HG02642 (cell line): ENCODE measurements around the gene MSI2.

Experiments
- ATAC-seq: cut with Tn5 transposase; IDR thresholded peaks from one replicate; pipeline ENCODE4 v1.9.1; 2021; ENCODE audit warnings: mild to moderate bottlenecking; ENCODE audit not compliant: unreplicated experiment, poor library complexity

The MSI2 gene

DNA sequence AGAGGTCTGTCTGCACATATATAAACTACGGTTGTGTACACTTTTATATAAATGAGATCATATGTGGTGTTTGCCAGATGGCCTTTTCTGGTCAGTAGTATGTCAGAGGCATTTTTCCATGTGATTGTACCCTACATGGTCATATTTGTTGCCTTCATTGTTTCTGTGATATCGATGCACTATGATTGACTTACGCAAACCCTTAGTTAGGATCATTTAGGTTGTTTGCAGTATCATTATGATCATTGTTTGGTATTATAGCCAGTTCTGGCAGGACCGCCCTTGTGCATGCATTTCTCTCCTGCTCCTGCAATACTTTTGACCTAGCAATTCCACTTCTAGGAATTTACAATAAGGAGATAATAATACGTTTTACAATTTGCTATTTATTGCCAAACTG lies 169.1 kb downstream of the MSI2 start:
- ATAC-seq, result no peak

DNA sequence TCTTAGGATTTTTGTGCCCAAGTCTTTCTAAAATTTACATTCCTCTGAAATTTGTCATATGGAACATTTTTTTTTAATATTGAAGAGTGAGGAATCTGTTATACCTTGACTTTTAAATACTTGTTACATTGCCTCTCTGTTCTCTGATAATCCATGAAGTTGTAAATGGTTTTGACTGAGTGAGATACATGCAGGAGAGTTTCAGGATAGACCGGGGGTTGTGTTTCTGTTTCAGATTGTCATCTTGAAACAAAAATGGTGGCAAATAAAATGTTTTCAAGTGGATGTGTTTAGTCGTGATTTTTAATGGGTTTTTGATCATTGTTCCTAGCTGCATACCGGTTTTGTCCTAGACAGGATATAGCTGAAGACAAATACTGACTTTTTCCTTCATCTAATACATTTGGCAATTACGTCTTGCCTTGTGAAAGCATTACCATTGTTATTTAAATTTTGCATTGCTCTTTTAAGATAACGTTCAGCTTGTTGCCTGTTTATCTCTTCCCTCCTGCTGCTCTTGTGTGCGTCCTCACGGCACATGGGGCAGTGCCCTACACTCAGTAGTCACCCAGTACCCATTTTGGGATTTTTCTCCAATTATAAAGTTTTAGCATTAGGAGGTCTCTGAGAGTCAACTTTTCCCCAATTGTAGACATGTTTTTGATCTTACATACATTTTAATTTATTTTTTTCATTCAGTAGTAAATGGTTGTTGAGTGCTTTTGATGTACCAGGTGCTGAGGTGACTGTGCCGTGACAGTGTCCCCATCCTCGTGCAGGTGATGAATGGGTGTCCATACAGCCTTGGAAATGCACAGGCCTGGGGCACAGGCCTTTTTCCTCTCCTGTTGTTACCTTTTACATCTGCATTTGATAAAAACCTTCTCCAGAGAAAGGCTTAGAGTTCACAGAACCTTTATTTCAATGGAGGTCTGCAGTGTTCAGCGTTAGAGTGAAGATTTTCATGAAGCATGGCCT lies 169.9 kb downstream of the MSI2 start:
- no peak for ATAC-seq

DNA sequence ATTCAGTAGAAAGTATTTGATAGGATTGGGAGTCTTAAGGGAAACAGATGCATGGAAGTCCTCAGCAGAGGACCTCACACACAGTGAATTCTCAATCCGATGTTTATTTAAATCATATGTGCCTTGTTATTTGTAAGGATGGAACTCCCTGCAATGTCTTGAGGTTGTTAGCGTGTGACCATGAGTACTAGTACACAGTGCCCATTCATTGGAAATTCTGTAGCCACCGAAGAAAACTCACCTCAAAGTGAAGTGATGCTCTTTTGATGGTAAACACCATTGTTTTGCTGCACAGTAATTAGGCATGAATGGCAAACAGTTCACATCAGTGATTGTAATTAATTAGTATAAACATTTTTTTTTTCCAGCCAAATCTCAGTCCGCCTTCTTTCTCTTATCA lies 173.6 kb downstream of the MSI2 start:
- ATAC-seq, result no peak

DNA sequence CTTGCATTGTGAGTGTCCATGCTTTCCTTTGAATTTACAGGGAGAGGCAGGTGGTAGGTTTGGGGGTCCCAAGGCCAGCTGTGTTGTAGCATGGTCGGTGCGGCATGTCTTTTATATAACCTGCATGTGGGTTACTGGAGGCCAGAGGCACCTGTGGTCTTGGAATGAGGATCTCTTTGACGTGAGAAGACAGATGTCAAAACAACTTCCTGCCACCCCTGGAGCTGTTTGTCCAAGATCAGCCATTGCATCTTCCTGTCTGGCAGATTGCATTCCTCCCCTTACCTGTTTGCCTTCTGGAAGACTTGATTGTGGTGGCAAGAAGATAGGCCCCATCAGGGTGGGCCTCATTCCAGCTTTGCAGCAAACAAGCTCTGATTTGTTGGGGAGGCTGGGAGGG lies 175.1 kb downstream of the MSI2 start:
- ATAC-seq, result no peak

DNA sequence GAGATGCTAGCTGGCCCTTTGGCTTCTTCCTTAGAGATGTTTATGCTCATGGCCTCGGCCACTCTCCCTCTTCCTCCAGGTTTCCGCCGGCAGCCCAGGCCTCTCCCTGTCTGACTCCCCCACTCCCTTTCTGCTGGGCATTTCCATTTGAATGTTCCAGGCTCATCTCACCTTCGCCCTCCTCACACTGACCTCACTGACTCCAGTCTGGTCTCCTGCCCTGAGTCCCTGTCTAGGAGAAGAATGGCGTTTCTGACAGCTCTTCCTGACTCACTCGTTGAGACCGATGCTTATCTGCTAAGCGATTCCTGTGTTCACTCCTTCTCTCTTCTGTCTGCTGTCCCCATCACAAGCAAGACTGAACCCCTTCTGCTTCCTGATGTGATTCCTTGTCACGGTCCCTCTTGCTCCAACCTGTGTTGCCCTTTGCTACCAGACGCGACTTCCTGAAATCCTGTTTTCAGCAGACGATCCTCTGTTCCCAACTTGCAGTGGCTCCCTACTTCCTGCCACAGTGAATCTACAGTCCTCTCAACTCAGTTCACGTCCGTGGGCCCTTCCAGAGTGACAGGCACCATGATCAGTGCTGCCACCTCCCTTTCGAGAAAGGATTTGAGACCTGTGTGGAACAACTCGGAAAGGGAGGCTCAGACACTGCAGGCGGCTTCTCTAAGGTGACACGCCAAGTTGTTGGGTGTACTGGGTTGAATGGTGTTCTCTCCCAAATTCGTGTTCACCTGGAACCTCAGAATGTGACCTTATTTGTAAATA lies 176.4 kb downstream of the MSI2 start:
- no peak for ATAC-seq

DNA sequence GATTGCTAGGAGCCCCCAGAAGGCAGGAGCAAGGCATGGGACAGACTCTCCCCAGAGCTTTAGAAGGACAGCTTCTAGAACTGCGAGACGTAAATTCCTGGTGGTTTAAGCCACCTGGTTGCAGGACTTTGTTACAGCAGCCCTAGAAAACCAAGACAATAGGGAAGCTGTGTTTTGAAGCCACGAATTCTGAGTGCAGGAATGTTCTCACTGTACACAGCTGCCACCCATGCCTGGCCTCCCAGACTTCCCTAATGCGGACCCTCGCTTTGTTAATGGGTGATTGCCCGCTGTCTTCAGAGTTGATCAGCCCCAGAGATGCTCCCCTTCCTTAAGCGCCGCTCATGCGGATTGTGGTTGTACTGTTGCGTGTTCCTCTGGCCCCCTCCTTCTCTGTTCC lies 177.1 kb downstream of the MSI2 start:
- ATAC-seq, result no peak

DNA sequence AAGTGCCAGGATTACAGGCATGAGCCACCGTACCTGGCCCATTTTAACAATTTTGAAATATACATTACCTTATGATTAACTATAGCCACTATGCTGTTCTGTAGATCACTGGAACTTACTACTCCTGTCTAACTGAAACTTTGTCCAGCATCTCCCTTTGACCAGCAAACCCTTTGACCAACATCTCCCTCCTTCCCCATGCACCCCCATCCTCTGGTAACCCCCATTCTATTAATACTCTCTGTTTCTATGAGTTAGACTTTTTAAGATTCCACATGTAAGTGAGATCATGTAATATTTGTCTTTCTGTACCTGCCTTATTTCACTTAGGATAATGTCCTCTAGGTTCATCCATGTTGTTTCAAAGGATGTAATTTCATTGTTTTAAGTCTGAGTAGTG lies 178.0 kb downstream of the MSI2 start:
- no peak for ATAC-seq

DNA sequence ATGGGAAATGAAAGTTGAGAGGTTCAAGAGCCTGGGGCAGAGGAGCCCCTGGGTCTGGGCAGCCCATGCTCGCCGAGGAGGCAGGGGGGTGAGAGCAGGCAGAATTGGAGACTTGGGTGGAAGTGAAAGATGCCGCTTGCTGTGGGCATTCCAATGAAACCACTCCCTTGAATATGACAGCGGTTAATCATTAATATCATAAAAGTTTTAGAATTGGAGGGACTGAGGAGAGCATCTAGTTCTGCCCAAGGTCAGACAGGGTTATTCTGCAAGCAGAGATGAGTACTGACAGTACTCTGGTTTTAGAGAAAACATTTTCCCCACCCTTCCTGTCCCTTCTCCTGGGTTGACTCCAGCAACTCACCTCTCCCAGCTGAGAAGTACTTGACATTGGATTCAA lies 180.2 kb downstream of the MSI2 start:
- ATAC-seq, result no peak

DNA sequence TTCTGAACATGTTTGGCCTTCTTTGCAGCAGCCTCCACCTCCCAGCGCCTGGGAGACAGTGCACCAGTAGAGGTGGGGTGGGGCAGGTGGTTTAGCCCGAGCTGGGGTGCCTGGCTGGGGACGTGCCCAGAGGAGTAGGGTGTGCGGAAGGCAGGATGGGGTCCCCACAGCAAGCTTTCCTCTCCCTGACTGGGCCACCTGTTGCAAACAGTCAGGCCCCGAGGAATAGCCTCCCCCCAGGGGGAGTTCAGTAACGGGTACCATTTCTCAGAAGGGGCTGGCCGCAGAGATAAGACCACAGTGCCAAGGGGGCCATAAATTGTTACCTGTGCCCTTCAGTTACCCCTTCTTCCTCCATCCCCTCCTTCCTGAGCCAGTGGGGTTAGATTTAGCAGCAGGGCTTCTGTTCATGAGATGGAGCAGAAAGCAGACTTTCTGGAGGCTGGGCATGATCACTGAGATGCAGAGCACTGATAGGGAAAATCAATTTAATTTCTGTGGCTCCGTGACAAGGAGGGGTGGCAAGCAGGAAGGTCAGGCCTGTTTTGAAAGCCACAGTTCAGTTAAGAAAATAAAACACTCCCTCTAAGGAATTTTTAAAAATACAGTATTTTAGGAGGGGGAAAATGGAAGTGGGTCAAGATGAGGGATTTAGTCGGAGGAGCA lies 181.9 kb downstream of the MSI2 start:
- no peak for ATAC-seq

DNA sequence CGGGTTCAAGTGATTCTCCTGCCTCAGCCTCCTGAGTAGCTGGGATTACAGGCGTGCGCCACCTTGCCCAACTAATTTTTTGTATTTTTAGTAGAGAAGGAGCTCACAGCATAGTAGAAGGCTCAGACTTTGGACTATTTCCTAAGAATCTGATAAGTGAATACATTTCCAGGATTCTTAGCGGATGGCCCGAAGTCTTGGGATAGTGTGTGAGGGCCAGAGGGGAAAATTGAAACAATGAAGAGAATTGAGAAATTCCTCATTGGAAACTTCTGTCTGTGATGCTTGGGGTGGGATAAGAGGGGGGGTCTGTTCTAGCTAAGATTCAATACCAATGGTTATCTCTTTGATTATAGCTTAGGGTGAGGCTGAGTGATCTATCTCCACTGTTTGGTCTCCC lies 183.3 kb downstream of the MSI2 start:
- ATAC-seq, result no peak

DNA sequence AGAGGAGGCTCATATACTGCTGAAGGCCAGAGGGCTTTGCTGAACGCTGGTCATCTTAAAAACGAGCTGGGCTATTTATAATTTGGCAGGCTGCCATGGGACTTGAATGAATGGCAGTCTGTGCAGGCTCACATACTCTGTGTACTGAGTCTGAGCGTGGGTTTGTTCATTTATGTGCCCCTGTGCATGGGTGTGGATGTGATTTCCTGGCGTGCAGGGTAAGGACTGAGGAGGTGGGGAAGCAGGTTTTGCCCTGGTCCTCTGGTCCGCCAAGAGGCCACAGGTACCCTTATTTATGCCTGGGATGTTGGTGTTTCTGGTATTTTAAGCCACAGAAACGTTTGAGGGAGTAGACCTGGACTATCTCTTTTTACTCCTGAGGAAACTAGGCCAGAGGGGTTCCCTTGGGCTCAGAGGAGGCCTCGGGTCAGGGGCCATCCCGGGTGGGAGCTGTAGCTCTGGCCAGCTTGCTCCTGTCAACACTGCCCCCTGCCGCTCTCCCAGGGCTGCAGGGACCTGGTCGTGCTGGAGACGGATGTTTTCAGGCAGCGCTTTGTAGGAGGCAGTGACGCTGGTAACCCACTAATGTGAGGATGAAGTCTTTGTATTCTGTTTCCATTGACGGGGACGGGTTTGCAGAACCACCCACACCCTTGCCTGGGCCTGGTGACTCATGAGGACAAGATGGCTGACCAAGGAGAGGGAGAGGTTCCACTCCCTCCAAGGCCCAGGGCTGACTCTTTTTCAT lies 184.4 kb downstream of the MSI2 start:
- ATAC-seq, result peak; percentile 55

DNA sequence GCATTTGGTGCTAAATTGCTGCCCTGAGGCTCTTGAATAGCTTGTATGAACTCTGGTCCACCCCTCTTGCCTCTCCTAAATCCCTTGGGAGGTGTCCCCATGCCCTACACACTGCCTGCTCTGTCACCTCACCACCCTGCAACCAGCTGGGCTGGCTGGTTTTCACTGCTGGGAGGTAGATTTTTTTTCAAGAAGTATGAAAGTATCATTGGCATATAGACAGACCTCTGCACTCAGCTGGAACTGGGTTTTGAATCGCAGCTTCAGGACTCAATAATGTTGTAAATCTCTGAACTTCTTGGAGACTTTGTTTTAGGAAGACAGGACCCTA lies 184.9 kb downstream of the MSI2 start:
- peak; percentile 33 for ATAC-seq

DNA sequence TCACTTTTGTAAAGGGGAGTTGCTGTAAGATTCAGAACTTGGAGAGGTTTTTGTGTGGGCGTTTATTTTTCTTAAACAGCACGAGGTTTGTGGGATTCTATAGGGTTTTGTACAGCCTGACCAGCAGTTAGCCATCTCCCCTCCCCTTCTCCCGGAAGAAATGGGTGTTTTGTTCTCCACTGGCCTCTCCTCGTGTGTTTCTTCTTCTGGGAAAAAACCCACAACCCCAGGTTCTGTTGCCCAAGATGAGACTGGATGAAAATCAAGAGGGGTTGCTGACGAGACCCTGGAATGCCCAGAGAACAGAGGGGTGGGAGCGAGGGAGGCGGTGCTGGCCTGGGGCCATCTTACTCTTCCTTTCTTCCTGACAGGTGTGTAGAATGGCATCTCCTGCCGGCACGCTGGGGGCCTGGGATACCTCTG lies 186.1 kb downstream of the MSI2 start:
- ATAC-seq, result no peak

DNA sequence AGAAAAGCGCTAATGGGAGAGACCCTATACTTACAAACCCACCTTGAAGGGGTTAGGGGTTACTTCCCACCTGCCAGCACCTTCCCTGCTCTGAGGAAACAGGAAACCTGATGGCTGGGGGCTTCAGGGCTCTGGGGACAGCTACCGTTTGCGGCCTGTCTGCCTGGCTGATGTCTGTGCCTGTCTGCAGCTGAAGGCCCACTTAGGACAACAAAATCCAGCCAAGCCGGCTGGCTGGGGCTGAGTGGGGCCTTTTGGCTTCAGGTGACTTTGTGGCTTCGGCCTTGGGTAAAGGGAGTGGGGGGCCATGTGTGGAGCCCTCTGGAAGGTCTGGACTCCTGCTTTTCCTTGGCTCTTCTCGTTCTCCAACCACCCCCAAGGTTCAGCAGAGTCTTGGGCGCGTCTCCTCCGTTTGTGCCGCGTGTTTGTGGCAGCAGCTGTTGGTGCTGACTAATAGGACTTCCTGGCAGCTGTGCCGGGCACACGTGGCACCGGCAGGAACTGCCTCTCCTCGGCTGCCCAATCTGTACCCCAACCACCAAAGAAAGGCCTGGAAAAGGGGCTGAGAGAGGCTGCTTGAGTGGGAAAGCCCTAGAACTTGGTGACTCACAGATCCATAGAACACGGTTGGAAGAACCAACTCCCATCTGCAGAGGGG lies 186.7 kb downstream of the MSI2 start:
- ATAC-seq, result peak; percentile 36

DNA sequence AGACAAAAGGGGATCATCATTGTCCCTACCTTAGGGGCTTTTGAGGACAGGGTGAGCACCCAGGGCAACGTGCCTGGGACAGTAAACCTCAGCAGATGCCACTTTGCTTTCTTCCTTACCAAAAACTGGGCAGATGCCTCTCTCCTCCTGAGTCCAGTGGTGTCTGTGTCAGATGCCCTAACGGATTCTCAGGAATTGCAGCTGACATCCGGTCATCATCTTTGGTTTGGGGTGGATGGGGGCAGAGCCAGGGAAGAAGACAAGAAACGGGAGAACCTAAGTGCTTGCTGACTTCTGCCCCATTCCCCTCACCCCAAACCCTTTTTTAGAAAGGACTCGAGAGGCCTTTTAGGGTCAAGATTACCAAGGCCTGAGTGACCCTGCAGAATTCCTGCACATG lies 187.5 kb downstream of the MSI2 start:
- no peak for ATAC-seq

DNA sequence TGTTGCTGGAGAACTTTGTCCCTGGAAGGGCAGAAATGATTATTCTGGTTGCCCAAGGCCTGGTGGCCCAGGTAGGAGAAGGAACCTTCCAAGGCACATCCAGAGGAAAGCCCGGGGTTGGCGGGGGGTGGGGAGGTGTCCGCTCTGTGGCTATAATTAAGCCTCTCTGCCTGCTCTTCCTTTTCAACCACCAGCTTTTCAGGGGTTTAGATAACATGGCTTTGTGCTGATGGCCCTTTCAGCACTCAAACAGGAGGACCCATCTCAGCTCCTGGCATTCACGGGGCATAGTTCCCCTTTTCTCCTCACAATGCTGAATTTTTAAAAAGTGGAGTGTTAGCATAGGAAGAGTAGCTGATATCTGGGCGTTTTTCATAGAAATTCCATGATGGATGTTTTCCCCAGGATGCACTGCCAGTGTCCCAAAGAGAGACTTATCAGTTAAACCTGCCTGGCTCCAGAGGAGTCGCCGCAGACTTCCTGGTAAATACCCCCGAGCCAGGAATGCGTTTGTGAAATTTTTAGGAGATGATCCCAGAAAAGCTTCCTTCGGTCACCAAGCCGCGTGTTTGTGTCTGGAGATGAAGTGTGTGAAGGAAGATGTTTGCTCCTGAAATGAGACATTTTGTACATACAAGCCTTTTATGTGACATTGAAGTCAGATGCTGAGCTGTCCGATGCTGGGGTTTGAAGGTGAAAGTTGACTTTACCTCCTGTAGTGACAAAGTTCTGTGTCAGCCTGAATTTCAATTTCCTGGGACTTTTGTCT lies 188.5 kb downstream of the MSI2 start:
- ATAC-seq, result no peak

DNA sequence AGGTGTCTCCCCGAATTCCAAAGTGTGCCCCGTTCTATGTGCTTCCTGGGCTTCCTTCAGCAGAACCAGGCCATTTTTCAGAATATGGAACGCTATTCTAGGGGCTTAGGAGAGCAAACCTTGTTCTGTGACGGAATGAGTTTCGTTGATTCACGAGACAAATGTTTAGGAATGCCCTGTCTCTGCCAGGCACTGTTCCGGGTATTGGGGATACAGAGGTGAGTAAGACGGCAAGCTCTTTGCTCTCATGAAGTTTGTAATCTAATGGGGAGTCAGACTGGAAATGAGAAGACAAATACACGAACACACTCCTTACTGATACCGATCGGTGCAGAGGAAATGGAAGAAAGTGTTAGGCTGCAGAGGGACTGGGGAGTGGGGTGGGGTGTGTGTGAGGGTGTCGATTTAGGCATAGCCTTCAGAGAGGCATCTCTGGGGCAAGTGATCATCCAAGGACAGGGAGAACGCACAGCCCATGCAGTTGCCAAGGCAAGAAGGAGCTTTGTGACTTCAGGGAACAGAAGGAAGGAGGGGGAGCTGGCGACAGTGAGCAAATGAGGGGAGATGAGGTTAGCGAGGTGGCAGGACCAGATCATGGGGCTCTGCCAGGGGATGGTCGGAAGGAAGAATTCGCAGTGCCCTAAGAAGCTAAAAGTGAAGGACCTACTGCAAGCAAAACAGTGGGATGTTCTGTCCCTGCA lies 189.6 kb downstream of the MSI2 start:
- ATAC-seq, result no peak

DNA sequence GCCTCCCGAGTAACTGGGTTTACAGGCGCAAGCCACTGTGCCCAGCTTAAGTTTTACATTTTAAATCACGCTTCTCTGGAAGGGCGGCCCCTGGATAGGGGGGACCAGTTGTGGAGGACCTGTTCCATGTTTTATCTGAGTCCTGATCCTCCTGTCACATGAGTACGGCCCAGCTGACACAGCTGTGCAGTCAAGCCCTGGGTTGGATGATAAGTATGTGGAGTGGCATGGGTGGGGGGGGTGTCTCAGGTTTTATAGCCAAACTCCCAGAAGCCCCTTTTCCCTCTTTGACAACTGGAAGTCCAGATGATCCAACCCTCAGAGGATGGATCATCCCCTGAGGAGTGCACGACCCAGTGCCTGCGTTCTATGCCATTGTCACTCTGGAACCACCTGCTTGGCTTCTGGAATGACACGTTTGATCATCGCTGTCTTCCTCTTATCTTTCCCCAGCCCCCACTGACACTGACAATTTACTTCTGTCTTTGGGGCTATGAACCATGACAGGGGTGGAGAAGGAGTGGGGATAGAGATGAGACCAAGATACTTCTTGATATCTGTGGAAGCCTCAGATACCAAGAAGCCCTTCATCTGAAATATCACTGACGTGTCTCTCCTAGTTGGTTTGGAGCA lies 191.2 kb downstream of the MSI2 start:
- ATAC-seq, result no peak
